Tibial nerve (tissue), 4 donors: ENCODE data around the gene KCNT1. TPM values are rescaled to one million over a fixed set of nuclear protein-coding genes. Genes with fewer than 3 reads are reported as not detected.

ENCODE experiments used
- DNase-seq, 2 donors: peaks; one replicate each; pipeline ENCODE4 v3.0.0-alpha.2; 2019; ENCODE audit warnings: low spot score in 2 of 2
- H3K27ac ChIP-seq, 4 donors: fragments of 200-600 bp; sonication (generic) in 3 of 4; one replicate each; pipeline ENCODE4 v1.5.1; 2017 to 2019; ENCODE audit warnings: mild to moderate bottlenecking in 1 of 4
- H3K27me3 ChIP-seq, 2 donors: fragments of 200-600 bp; sonication (generic) in 1 of 2; one replicate each; pipeline versions ENCODE4 v1.5.1 to v1.6.0; 2017 to 2019
- H3K36me3 ChIP-seq, 3 donors: fragments of 200-600 bp; sonication (generic); one replicate each; pipeline ENCODE4 v1.5.1; 2018 to 2019
- H3K4me1 ChIP-seq, 4 donors: fragments of 200-600 bp; sonication (generic) in 3 of 4; one replicate each; pipeline ENCODE4 v1.5.1; 2017 to 2019
- H3K4me3 ChIP-seq, 4 donors: fragments of 200-600 bp; sonication (generic) in 3 of 4; one replicate each; pipeline ENCODE4 v1.5.1; 2017 to 2019; ENCODE audit warnings: mild to moderate bottlenecking in 1 of 4, moderate library complexity in 1 of 4
- H3K9me3 ChIP-seq, 4 donors: fragments of 200-600 bp; sonication (generic) in 3 of 4; one replicate each; pipeline ENCODE4 v1.5.1; 2017 to 2019
- CTCF ChIP-seq, 5 experiments: fragments of 200-600 bp in 3 of 5; fragments of 450-650 bp in 2 of 5; sonication (generic) in 3 of 5; IDR thresholded peaks; one replicate each; pipeline ENCODE4 v1.5.1; 2016 to 2019; ENCODE audit warnings: antibody characterized with exemption in 5 of 5, mild to moderate bottlenecking in 3 of 5, moderate library complexity in 2 of 5
- EP300 ChIP-seq, 2 donors: sonication (generic); formaldehyde crosslinking; IDR thresholded peaks; one replicate each; pipeline ENCODE4 v1.6.1; 2017; ENCODE audit warnings: antibody characterized with exemption in 2 of 2, mild to moderate bottlenecking in 1 of 2
- POLR2A ChIP-seq, 2 donors: fragments of 450-650 bp; IDR thresholded peaks; one replicate each; pipeline ENCODE4 v1.6.1; 2017; ENCODE audit warnings: antibody characterized with exemption in 2 of 2, mild to moderate bottlenecking in 2 of 2, moderate library complexity in 2 of 2
- WGBS, 2 donors: methylation state at CpG; one replicate each; pipeline ENCODE4 v1.1.5; 2018; 5-methylcytosine and 5-hydroxymethylcytosine counted together
- total RNA-seq, 4 donors: library from RNA; depleted of rRNA; stranded (reverse); fragments of >200 nt; gene quantifications; one replicate each; pipeline ENCODE4 v1.1.0, GENCODE V29; 2016

The KCNT1 gene
- total RNA-seq, 4 donors from 2014 or later = under 0.01 to 0.39 TPM; not detected in 2

- no peak overlapping the region for H3K27ac ChIP-seq
Measured at GRCh38 chr9:135823036-135823435, 121.1 kb downstream of the KCNT1 start.

GRCh38 chr9:135825435-135826187 is 123.6 kb downstream of the KCNT1 start:
- Histone ChIP-seq H3K9me3 (peaks cover 0 to 15% (median 2%) of the 10 kb centered on the region in 4 donors), H3K27me3 (no peaks in the 10 kb centered on the region), H3K27ac (no peak overlapping the region), H3K36me3 (peaks cover 3 to 93% (median 22%) of the 10 kb centered on the region in 3 donors), H3K4me3 (no peak overlapping the region), H3K4me1 (no peaks in the 10 kb centered on the region)
- TF ChIP-seq EP300 (IDR thresholded peaks at IDR 0.05) (no peak), POLR2A (IDR thresholded peaks at IDR 0.05) (no peak), CTCF (IDR thresholded peaks at IDR 0.05) (no peak)
- 88 to 92% methylated on average over 25 of the region's 25 CpGs for WGBS, 2 donors
- no peak for DNase-seq

More at GRCh38 chr9:135823036-135823435, 121.1 kb downstream of the KCNT1 start:
- TF ChIP-seq POLR2A (IDR thresholded peaks at IDR 0.05) (no peak), EP300 (IDR thresholded peaks at IDR 0.05) (no peak), CTCF (IDR thresholded peaks at IDR 0.05) (no peak)
- H3K4me1 ChIP-seq = no peaks in the 10 kb centered on the region
- WGBS, 2 donors = 91 to 96% methylated on average over 12 of the region's 12 CpGs
- H3K27me3 ChIP-seq = no peaks in the 10 kb centered on the region
- no peak for DNase-seq
- H3K36me3 ChIP-seq = peaks cover 6 to 98% (median 33%) of the 10 kb centered on the region in 3 donors
- H3K4me3 ChIP-seq = no peak overlapping the region
- H3K9me3 ChIP-seq = peaks cover 0 to 1% (median 0%) of the 10 kb centered on the region in 4 donors

- no peak overlapping the region for H3K27ac ChIP-seq
- no peak overlapping the region for H3K4me3 ChIP-seq
- H3K36me3 ChIP-seq = peaks cover 3 to 91% (median 17%) of the 10 kb centered on the region in 3 donors
- no peaks in the 10 kb centered on the region for H3K4me1 ChIP-seq
- H3K9me3 ChIP-seq = peaks cover 0 to 15% (median 2%) of the 10 kb centered on the region in 4 donors
- no peak for DNase-seq
- H3K27me3 ChIP-seq = no peaks in the 10 kb centered on the region
- WGBS, 2 donors = 92 to 94% methylated on average over 14 of the region's 14 CpGs
- TF ChIP-seq CTCF (IDR thresholded peaks at IDR 0.05) (no peak), EP300 (IDR thresholded peaks at IDR 0.05) (no peak), POLR2A (IDR thresholded peaks at IDR 0.05) (no peak)
Measured at GRCh38 chr9:135826188-135826545, 124.2 kb downstream of the KCNT1 start.

- 88 to 95% methylated on average over 12 of the region's 12 CpGs for WGBS, 2 donors
- Histone ChIP-seq H3K27me3 (no peaks in the 10 kb centered on the region), H3K9me3 (peaks cover 0 to 15% (median 2%) of the 10 kb centered on the region in 4 donors), H3K36me3 (peaks cover 0 to 80% (median 8%) of the 10 kb centered on the region in 3 donors), H3K4me3 (no peak overlapping the region), H3K4me1 (no peaks in the 10 kb centered on the region), H3K27ac (no peak overlapping the region)
- TF ChIP-seq POLR2A (IDR thresholded peaks at IDR 0.05) = no peak
- TF ChIP-seq EP300 (IDR thresholded peaks at IDR 0.05) = no peak
- no peak for TF ChIP-seq CTCF (IDR thresholded peaks at IDR 0.05)
- no peak for DNase-seq
Measured at GRCh38 chr9:135827301-135827700, 125.3 kb downstream of the KCNT1 start.

- no peak overlapping the region for H3K4me3 ChIP-seq
- DNase-seq = no peak
- H3K27ac ChIP-seq = no peak overlapping the region
- H3K4me1 ChIP-seq = no peaks in the 10 kb centered on the region
- H3K9me3 ChIP-seq = peaks cover 0 to 15% (median 2%) of the 10 kb centered on the region in 4 donors
- no peak for TF ChIP-seq EP300 (IDR thresholded peaks at IDR 0.05)
- no peaks in the 10 kb centered on the region for H3K27me3 ChIP-seq
- H3K36me3 ChIP-seq = peaks cover 0 to 73% (median 2%) of the 10 kb centered on the region in 3 donors
- 92 to 96% methylated on average over 13 of the region's 13 CpGs for WGBS, 2 donors
Measured at GRCh38 chr9:135827866-135828580, 126.0 kb downstream of the KCNT1 start.
